ENCODE data around the gene SLIT1.

DNA sequence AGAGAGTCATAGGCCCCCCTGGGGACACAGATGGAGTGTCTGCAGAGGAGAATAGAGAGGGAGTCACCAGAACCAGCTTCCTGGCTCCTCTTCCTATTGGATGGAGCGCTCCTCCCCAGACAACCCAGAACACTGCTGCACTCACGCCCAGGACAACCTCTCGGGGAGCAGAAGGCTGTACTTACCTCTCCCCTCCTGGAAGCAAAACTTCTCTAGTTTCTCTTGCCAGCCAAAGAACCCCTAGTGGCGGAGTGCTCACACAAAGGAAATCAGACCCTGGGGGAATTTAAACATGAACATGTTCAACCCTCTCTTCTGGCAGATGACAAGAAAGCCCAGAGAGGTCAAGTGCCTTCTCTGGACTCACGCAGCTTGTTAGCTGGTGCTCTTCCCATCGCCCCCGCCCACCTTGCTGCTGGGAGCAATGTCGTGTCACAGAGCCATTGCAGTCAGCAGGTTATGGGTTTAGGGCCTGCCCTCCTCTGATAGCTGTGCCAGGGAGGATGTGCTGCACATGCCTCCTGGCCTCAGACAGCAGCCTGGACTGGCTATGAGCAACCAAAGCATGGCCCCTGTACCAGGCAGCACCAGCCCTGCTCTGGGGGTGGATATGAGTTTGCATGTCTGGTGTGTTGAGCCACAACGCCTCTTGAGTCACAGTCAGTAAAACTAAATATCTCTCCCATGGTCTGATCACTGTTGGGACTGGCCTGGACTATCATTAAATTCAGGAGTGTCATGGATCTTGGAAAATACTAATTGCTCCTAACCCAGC is 84.4 kb downstream of the SLIT1 start:
- TF ChIP-seq, protein P1, sequence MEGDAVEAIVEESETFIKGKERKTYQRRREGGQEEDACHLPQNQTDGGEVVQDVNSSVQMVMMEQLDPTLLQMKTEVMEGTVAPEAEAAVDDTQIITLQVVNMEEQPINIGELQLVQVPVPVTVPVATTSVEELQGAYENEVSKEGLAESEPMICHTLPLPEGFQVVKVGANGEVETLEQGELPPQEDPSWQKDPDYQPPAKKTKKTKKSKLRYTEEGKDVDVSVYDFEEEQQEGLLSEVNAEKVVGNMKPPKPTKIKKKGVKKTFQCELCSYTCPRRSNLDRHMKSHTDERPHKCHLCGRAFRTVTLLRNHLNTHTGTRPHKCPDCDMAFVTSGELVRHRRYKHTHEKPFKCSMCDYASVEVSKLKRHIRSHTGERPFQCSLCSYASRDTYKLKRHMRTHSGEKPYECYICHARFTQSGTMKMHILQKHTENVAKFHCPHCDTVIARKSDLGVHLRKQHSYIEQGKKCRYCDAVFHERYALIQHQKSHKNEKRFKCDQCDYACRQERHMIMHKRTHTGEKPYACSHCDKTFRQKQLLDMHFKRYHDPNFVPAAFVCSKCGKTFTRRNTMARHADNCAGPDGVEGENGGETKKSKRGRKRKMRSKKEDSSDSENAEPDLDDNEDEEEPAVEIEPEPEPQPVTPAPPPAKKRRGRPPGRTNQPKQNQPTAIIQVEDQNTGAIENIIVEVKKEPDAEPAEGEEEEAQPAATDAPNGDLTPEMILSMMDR (IDR thresholded peaks at IDR 0.05; ENCODE audit: insufficient read depth, low read depth, low read length) = no peak
- no peak for TF ChIP-seq EZH2 (IDR thresholded peaks at IDR 0.05; ENCODE audit: insufficient read depth, low read length)
